NCI-H2081 (cell line): ENCODE data around the gene PMPCA.
A peak's percentile ranks its signal among the peaks of the same experiment; 100 is the strongest.

Experiments
- DNase-seq, 2 experiments: peaks; one replicate each; lab custom pipeline; 2025; lab: John Stamatoyannopoulos, UW

Gene PMPCA

DNA sequence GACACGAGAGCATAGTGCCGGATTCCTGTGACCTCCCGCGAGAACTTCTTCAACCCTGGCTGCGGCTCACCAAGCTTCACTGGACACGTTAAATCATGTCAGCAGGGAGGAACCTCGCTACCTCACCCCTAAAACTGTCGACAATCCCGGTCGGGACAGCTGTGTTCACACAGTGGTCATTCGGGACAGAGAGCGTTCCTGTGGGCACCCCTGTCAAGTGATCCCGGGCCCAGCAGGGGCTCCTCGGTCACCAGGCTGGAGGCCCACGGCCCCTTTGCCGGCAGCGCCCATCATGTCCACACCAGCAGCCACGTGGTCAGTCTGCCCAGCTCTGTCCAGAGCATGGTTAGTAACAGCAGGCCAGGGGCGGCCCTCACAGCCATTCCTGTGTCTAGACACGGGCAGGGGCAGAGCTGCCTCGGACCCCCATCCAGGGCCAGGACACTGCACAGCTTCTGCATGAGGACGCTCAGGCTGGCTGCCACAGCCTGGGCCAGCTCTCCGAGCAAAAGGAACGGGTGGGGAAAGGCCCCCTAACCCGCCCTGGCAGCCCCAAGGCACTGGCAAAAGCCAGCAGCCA, 25.7 kb downstream of the PMPCA start:
- no peak for DNase-seq

DNA sequence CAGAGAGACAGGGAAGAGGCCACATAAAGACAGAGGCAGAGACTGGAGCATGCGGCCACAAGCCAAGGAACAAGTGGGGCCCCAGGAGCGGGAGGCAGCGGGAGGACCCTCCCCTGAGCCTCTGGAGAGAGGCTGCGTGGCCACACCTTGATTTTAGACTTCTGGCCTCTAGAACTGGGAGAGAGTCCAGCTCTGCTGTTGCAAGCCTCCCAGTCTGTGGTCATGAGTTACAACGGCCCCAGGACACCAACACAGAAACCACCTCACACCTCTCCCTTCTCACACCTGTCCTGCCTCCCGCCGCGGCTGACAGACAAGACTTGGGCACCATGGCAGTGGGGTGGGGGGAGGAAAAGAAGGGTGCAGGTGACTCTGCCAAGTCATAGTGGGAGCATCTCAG, 27.0 kb downstream of the PMPCA start:
- no peak for DNase-seq

DNA sequence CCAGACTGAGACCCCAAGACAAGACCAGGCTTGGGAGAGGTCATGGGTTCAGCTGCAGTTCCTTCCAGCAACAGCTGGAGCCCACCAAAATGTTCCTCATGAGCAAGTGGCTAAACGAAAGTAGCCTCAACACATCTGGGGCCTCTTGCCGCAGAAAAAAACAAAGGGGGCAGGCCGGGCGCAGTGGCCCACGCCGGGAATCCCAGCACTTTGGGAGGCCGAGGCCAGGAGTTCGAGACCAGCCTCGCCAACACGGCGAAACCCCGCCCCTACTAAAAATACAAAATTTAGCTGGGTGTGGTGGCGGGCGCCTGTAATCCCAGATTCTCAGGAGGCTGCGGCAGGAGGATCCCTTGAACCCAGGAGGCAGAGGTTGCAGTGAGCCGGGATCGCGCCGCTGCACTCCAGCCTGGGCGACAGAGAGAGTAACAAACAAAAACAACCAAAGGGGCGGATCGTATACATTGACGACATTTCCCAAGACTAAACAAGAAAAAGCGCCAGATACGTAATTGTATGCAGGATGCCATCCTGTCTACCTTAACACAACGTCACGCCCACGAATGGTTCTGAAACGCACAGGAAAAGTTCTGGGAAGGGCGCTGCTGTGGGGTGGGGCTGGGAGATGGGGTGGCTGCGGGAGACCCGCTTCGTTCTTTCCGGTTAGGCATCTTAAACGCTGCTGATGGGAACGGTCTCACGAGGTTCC, 27.5 kb downstream of the PMPCA start:
- no peak for DNase-seq

DNA sequence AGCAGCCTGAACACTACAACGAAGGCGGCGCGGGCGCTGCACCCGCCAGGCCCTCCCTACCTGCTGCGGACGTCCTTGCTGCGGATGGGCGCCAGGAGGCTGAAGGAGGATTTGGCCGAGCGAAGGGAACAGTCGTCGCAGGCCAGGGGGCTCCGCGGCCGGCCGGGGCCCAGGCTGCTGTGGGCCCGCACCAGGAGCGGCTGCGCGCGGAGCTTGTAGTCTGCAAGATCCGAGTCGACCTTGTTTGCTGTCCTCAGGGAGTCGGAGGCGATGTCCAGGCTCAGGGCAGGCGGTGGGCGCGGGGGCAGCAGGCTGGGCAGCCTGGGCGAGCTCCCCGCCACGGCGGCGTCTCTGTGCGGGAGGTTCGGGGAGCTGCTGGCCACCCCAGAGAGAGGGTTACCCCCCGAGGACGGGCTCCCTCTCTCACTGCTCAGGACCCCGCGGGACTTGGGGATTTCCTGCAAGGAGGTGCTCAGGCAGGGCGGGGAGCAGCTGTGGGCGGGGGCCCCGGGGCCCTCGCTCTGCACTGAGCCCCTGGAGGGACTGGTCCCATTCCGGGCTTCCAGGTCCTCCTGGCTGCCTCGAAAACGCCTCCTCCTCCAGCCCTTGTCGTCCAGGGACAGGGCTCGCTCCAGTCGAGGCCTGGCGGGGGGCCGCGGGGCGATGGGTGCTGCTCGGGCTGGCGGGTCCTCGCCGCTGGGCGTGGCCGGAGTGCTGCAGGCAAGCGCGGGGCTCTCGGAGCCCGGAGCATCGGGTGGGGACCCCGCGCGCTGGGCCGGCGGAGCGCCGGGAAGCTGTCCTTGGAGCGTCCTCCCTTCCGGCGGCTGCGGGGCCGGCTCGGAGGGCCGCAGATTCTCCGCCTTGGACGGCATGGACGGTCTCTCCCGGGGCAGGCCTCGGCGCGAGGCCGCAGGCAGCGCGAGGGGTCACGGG, 28.4 kb downstream of the PMPCA start:
- DNase-seq, result peak; percentile 6 to 21

DNA sequence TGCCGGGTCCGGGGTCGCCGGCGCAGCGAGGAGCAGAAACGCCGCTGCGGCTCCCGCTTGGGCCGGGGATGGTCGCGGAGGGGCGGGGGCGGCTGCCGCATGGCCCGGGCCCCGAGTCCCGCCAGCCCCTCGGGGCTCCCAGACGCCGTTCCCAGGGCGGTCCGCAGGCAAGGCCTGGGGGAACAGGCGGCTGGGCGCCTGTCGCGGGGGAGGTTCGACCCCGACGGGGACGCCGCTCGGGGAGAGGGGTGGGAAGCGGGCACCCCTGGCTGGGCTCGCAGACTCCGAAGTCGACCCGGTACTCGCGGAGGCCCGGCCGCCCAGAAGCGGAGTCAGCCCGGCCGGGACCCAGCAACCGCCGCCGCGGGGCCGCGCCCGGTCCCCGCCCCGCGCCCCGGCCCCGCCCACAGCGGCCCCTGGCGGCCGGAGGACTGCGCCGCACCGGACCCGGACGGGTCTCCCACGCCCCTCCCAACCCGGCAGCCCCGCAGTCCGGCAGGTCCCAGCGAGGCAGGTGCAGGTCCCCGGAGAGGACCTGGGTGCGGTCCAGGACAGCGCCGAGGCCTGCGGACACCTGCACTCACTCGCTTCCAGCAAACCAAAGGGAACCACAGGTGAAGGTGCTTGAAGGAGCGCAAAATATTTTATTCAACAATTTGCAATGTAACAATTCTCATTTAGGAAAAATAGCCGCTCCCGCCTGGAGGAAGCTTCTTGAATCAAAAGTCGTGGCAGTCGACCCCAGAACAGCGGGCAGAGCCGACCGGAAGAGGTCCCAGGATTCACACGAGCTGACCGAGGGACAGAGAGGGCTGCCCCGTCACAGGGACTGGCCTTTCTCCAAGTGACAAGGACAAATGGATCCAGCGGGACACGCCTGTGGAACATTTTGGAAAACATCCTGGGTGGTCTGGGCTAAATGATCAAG, 29.3 kb downstream of the PMPCA start, which contains the start of gene INPP5E:
Gene INPP5E (minus strand): TSS at position 365 of the 928 bp plus-strand sequence. CDS start 426 bp downstream, outside the sequence.
- peak; percentile 66 to 68 for DNase-seq

DNA sequence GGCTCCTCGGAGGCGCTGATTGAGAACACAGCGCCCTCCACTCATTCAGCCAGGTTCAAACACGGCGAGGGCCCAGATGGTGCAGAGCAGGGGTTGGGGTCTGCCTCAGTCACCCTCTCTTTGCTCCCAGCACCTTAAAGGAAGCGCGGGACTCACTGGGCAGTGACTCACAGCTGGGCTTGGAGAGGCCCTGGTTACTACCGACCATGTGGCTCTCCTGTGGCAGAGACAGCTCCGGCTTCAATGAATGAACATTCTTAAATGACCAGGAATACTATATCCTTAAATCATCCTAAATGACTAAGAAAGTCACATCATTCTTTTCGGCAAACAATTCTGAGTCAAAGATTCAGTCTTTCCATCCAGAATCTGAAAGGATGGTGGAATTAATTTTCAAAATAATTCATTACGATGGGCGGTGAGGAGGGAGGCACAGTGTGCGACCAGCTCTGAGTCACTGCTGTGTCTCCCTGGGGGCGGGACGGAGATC, 30.8 kb downstream of the PMPCA start:
- no peak for DNase-seq

DNA sequence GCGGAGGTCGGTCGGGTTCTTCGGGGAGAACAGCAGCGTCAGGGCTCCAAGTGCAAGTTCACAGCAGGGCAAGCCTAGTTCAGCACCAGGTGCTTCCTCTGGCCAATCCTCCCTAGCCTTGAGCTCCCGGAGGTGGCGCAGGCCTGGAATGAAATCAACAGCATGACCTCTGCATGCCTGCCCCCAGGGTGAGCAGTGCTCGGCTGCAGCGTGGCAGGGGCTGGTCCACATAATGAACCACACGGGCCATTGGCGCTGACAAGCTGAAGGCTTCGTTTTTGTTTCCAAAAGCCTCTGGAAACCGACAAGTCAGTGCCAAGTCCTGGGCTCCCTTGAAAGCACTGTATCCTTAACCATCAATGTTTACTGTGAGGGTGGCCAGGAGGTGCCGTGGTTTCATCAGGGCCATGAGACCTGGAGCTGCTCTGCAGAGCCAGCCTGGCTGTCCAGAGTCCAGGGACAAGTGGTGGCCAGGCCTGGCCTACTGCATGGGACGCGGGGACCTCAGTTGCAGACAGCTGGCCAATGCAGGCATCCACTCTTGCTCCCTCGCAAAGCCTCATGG, 31.3 kb downstream of the PMPCA start:
- DNase-seq, result no peak

DNA sequence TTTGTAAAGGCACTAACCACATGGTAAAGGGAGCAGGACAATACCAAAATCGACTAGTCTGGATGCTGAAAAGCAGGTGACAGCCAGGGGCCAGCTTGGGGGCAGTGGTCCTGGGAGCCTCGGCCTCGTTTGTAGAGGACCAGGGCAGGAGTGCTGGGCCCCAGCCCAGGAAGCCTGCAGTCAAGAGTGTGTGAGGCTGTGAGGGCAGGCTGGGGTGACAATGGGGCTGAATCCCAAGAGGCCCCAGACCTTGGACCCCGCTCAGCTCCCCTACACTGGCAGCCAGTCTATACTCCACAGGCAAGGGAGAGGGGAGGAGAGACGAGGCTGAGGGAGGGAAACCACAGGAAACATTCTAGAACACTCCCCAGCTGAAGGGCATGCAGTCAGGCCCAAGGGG, 31.8 kb downstream of the PMPCA start:
- DNase-seq, result no peak

DNA sequence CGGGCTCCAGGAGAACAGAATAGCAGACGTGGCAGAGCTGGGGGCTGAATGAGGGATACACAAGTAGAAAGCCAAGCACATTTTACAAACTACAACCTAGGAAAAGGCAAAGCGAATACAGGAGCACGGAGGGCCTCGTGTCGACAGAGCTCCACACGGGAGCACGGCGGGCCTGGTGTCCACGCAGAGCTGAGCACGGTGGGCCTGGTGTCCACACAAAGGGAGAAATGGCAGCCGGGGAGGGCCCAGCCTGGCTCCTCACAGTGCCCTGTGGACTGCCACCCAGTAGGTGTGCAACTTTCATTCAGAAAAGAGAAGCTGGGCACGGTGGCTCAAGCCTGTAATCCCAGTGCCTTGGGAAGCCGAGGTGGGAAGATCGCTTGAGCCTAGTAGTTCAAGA, 32.6 kb downstream of the PMPCA start:
- no peak for DNase-seq

DNA sequence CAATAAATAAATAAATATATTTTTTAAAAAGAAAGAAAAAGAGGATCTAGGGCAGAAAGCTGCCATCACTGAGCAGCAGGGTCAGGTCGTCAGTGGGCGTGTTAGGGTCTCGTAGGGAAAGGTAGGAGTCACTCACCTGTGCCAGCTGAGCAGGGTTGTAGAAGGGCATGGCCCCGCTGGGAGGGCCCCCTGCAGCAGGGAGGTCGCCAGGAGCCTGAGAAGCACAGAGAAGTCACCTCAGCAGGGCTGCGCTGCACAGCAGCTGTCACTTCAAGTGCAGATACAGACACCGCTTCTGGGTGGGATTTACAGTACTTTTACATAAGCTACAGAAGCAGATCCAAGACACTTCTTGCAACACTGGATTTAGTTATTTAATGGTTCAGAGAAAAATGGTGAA, 33.2 kb downstream of the PMPCA start:
- DNase-seq, result no peak

DNA sequence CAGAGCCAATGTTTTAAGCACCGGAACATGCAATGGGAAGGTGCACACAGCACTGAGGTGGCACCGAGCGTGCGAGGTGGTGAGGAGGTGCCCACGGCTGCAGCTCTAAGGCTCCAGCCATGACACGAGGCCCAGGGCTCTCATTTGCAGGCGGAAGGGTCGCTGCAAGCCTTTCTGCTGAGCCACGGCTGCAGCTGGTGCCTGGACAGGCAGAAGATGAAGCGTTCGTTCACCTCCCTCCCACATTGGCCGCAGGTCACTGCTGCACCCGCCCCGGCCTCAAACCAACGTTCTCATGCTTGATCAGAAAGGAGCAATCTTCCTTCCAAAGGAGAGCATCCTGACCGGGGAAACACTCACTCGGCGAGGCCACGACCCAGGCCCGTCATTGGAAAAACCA, 33.6 kb downstream of the PMPCA start:
- no peak for DNase-seq

DNA sequence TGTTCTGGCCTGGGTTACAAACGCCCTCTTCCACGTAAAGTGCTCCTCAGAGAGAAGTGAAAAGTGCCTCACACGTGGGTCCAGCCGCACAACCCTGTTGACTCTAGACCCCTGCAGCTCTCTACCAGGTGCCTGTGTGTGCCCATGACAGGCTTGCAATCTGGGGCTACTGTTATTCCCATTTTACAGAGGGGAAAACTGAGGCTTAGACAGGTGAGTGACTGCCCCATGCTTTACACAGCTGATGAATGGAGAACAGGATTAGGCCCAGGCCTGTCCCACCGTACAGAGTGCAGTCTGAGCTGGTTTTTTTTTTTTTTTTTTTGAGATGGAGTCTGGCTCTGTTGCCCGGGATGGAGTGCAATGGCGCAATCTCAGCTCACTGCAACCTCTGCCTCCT, 35.3 kb downstream of the PMPCA start:
- DNase-seq, result no peak

DNA sequence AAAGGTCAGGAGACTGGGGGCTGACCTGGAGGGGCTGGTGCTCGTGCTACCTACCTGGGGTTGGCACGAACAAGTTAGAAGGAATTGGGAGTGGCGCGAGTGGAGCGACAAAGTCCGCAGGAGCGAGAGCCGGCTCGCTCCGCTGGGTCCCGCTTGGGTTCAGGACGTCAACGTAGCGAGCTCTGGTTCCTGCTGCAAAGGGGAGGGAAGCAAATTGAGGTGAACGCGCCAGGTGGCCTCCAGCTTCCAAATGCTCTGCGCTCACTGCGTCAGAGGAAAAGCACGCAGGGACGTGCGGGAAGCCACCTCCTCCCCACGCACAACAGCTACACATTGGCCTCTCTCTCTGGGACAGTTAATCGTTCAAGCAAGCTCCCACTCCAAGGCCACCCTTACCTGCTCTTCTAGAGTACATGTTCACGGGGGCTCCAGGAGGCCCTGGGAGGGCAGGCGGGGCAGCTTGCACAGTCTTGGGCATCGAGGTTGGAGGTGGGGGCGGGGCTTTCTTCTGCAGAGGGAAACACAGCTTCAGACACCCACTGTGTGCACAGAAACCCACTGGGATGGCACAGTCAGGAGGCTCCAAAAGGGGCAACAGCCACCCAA, 36.8 kb downstream of the PMPCA start:
- no peak for DNase-seq

DNA sequence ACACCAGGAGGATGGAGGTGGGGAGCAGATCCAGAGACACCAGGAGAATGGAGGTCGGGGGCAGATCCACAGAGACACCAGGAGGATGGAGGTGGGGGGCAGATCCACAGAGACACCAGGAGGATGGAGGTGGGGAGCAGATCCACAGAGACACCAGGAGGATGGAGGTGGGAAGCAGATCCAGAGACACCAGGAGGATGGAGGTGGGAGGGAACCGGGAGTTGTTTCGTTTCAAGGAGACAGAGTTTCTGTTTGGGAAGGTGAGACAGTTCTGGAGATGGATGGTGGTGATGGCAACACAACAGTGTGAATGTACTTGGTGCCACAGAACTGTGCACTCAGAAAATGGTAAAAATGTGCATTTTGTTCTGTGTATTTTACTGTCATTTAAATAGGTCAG, 38.2 kb downstream of the PMPCA start:
- DNase-seq, result no peak

DNA sequence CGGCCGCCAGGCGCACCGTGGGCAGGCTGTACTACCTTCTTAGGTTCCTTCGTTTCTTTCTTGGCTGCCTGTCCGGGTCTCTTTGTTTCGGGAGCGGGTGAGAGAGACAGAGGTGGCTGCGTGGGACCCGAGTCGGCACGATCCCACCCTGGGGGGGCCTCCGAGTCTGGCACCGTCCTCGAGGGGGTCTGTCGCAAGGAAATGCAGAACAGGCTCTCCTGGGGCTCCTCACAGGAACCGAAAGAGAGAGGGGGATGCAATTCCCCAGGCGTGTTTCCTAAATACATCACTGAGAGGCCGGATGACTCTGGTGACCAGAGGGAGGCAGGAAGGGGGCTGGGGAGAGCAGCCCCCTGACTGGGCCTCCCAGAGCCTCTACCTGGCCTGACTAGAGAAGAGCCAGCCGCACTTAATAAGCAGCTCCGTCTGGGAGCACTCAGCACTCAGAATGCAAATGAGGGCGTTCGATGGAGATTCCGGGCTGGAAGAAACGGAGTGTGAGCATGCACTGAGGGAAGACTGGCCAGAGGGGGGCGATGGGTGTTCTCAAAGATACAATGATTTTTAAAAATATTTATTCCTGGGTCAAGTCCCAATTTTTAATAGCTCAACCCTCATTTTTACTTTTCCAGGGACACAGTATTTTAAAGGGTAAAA, 40.9 kb downstream of the PMPCA start:
- no peak for DNase-seq

DNA sequence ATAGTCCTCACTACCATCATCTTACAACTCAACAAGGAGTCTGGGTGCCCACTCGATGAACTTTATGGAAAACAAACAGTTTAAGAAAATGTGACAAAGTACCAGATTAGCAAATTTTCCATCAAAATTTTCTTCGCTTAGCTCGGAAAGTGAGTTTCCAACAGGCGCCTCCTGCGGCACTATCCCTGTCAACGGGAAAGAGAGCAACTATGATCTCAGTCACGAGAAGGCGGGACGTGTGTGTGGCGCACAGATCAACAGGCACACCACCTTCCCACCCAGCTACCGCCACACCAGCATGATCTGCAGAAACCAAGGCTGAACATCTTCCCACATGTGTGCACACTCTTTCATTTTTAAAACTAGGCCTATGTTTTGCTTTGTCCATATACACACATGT, 42.9 kb downstream of the PMPCA start:
- DNase-seq, result no peak

DNA sequence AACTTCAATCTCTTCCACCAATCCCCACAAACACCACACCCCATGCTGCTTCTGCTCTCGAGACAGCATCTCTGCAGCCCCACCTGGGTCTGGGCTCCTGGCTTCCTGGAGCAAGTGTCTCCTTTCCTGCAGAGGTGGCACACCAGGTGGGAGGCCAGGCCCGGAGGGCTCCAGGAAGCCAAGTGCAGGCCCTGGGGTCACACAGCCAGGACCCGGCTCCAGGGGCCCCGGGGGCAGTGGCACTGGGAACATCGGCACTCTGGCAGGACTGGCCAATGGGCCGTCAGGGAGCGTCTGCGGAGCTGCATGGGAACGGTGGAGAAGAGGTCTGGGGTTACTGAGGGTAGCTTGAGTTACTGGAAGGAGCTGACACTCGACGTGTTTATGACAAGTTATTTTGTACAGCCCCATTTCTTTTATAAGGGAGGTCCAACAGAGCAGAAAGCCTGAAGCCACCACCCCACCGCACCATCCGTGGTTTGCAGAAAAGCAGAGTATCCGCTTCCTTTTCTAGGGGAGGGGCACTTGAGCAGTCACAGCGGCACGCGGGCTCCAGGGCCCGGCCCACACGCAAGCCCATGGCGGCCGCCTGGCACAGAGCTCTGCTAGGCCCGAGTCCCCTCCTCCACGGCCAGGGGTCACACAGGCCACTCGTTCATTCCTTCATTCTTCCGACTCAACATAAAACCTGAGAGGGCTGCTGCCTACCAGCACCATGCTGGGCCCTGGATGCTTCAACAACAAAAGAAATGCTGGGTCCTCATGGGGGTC, 43.8 kb downstream of the PMPCA start:
- DNase-seq, result no peak

DNA sequence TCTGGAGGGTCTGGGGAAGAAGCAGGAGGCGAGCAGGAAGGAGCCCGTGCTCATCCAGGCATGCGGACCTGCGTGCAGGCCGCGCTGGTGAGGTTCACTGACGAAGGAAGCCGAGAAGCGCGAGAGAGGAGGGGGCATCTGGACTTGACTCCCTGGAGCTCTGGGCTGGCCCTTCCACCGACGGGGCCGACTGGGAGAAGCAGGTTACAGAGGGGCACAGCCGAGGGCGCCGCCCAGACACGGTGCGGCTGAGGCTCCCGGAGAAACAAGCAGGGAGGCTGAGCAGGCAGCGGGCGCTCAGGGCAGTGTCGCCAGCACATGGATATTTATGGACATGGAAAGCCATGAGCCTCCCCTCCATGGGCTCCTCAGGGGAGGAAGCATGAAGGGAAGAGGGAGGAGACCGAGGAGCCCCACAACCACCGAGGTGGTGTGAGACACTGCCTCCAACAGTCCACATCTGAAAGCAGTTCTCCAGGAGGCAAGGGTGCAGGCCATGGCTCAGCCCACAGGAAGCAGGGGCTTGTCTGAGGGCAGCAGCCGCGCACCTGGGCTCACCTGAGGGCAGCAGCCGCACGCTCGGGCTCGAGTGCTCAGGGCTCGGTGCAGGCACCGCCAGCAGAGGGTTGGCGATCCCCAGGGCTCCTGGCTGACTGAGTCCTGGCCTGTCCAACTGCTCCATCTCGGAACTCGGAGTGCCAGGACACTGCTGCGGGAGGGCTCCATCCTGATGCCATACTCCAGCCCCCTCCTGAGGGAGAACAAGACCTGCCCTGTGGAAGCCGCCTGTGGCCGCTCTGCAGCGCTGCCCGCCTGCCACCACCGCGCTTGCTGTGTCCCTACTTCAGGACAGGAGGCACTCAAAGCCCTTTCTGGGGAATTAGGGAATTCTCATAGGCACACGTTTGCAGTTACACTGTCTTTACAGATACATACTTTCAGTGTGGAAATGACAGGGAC, 44.9 kb downstream of the PMPCA start:
- no peak for DNase-seq
